ENCODE results near the gene SKI. TPM values are rescaled to one million over a fixed set of nuclear protein-coding genes. Genes with fewer than 3 reads are reported as not detected.

SKI gene
- total RNA-seq, 1 experiment from 2014 or later, result 53.7 TPM

- Mint-ChIP-seq H3K4me3 (ENCODE audit: unreplicated experiment) (no peak overlapping the region), H3K4me1 (ENCODE audit: insufficient read depth, unreplicated experiment) (no peaks in the 10 kb centered on the region), H3K9me3 (ENCODE audit: unreplicated experiment) (peaks cover 9% of the 10 kb centered on the region), H3K27ac (ENCODE audit: low read depth, unreplicated experiment) (no peak overlapping the region), H3K36me3 (ENCODE audit: insufficient read depth, unreplicated experiment) (no peaks in the 10 kb centered on the region), H3K27me3 (ENCODE audit: insufficient read depth, unreplicated experiment) (no peaks in the 10 kb centered on the region)
- DNase-seq (ENCODE audit: unreplicated experiment), result no peak
- intact Hi-C loops (cut with micrococcal nuclease), result no loop called here
- TF ChIP-seq, protein P1, sequence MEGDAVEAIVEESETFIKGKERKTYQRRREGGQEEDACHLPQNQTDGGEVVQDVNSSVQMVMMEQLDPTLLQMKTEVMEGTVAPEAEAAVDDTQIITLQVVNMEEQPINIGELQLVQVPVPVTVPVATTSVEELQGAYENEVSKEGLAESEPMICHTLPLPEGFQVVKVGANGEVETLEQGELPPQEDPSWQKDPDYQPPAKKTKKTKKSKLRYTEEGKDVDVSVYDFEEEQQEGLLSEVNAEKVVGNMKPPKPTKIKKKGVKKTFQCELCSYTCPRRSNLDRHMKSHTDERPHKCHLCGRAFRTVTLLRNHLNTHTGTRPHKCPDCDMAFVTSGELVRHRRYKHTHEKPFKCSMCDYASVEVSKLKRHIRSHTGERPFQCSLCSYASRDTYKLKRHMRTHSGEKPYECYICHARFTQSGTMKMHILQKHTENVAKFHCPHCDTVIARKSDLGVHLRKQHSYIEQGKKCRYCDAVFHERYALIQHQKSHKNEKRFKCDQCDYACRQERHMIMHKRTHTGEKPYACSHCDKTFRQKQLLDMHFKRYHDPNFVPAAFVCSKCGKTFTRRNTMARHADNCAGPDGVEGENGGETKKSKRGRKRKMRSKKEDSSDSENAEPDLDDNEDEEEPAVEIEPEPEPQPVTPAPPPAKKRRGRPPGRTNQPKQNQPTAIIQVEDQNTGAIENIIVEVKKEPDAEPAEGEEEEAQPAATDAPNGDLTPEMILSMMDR (IDR thresholded peaks at IDR 0.05; ENCODE audit: unreplicated experiment), result no peak
- CTCF ChIA-PET, result no interaction called here
- BruUV-seq (replicated peaks), result no TSS peak
- POLR2A ChIA-PET, result no interaction called here
These were observed 12.8 kb upstream of the SKI start for GRCh38 chr1:2215329-2215728.

DNA sequence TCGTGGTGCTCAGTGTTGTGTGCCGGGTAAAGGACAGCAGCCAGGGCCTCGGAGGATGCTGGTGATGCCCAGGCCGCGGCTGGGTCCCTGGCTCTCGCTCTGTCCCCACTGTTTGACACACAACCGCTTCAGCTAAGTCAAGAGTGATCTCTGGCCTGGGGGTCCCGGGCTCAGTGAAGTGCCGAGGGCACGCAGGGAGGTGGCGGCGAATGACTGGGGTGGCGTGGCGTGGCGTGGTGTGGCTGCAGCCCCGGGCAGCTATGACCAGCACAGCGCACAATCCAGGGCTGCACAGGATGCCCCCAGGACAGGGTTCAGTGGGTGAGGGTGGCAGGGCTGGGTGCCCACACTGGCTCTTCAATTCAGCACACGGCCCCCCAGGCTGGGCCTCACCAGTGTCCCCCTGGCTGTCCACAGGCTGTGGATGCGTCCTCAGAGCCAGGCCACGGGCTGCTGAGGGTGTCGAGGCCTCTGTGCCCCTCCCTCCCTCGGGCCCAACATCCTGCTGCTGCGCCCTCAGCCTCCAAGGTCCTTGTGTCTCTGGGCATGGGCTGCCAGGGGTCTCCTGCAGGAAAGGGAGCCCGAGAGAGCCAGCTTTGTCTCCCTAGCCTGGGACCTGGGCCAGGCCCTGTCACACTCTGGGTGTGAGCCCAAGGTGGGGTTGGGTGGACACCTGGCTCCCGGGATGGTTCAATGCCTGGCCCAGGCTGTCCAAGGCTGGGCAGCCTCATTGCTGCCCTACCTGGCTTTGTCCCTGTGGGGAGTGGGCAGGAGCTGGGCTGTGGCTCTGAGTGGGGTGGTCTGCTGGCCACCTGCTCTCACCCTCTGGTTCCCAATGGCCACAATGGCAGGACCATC, 12.0 kb upstream of the SKI start:
- no TSS peak for BruUV-seq (replicated peaks)
- DNase-seq (ENCODE audit: unreplicated experiment), result no peak
- intact Hi-C loops (cut with micrococcal nuclease), result no loop called here
- ChIA-PET CTCF (no interaction called here), POLR2A (no interaction called here)
- H3K27me3 Mint-ChIP-seq (ENCODE audit: insufficient read depth, unreplicated experiment), result no peaks in the 10 kb centered on the region
- TF ChIP-seq, protein P1 (IDR thresholded peaks at IDR 0.05; ENCODE audit: unreplicated experiment), result no peak
- no peaks in the 10 kb centered on the region for H3K36me3 Mint-ChIP-seq (ENCODE audit: insufficient read depth, unreplicated experiment)
- H3K9me3 Mint-ChIP-seq (ENCODE audit: unreplicated experiment), result peaks cover 9% of the 10 kb centered on the region
- no peak overlapping the region for H3K27ac Mint-ChIP-seq (ENCODE audit: low read depth, unreplicated experiment)
- no peak overlapping the region for H3K4me3 Mint-ChIP-seq (ENCODE audit: unreplicated experiment)
- H3K4me1 Mint-ChIP-seq (ENCODE audit: insufficient read depth, unreplicated experiment), result peaks cover 1% of the 10 kb centered on the region

- TF ChIP-seq, protein P1 (IDR thresholded peaks at IDR 0.05; ENCODE audit: unreplicated experiment), result no peak
- intact Hi-C loops (cut with micrococcal nuclease), result no loop called here
- CTCF ChIA-PET, result interaction anchor here (0.7 to 1.8 kb wide), 2 partner anchors 165 to 324 kb away, joined by 4 to 7 read pairs; no protein-coding TSS in a partner anchor
- H3K27me3 Mint-ChIP-seq (ENCODE audit: insufficient read depth, unreplicated experiment), result no peaks in the 10 kb centered on the region
- POLR2A ChIA-PET, result no interaction called here
- no TSS peak for BruUV-seq (replicated peaks)
- H3K4me1 Mint-ChIP-seq (ENCODE audit: insufficient read depth, unreplicated experiment), result peaks cover 5% of the 10 kb centered on the region
- no peaks in the 10 kb centered on the region for H3K36me3 Mint-ChIP-seq (ENCODE audit: insufficient read depth, unreplicated experiment)
- DNase-seq (ENCODE audit: unreplicated experiment), result no peak
- no peak overlapping the region for H3K4me3 Mint-ChIP-seq (ENCODE audit: unreplicated experiment)
- H3K9me3 Mint-ChIP-seq (ENCODE audit: unreplicated experiment), result peaks cover 9% of the 10 kb centered on the region
- H3K27ac Mint-ChIP-seq (ENCODE audit: low read depth, unreplicated experiment), result no peak overlapping the region
These were observed 11.4 kb upstream of the SKI start for GRCh38 chr1:2216767-2217058.

- no TSS peak for BruUV-seq (replicated peaks)
- Mint-ChIP-seq H3K27ac (ENCODE audit: low read depth, unreplicated experiment) (no peak overlapping the region), H3K36me3 (ENCODE audit: insufficient read depth, unreplicated experiment) (no peaks in the 10 kb centered on the region), H3K4me1 (ENCODE audit: insufficient read depth, unreplicated experiment) (peaks cover 8% of the 10 kb centered on the region), H3K27me3 (ENCODE audit: insufficient read depth, unreplicated experiment) (no peaks in the 10 kb centered on the region), H3K9me3 (ENCODE audit: unreplicated experiment) (peaks cover 9% of the 10 kb centered on the region), H3K4me3 (ENCODE audit: unreplicated experiment) (no peak overlapping the region)
- POLR2A ChIA-PET, result no interaction called here
- DNase-seq (ENCODE audit: unreplicated experiment), result no peak
- CTCF ChIA-PET, result interaction anchor here (1.1 kb wide), 1 partner anchor 26 kb away, joined by 3 read pairs; the partner anchor contains the start of gene FAAP20
- intact Hi-C loops (cut with micrococcal nuclease), result no loop called here
- TF ChIP-seq, protein P1 (IDR thresholded peaks at IDR 0.05; ENCODE audit: unreplicated experiment), result no peak
These were observed 6.8 kb upstream of the SKI start for GRCh38 chr1:2221271-2221670.

All from MCF 10A (cell line).